ENCODE data around the gene IGSF11. TPM values are rescaled to one million over a fixed set of nuclear protein-coding genes. Genes with fewer than 3 reads are reported as not detected.

The IGSF11 gene
- total RNA-seq, 2 donors from 2014 or later = 3.9 to 6.0 TPM

DNA sequence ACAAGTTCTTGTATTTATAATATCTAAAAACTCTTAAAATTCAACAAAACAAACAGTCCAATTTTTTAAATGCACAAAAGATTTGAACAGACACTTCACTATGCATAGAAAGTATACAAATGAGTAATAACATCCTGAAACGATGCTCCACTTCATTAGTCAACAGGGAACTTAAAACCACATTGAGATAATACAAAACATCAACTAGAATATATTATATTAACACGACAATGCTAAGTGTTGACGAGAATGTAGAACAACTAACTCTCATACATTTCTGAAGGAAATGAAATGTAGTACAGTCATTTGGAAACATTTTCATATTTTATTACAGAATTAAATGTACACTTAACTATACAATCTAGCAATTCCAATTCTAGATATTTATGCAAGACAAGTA lies 93.4 kb downstream of the IGSF11 start:
- DNase-seq = no peak
- TF ChIP-seq, protein P1, sequence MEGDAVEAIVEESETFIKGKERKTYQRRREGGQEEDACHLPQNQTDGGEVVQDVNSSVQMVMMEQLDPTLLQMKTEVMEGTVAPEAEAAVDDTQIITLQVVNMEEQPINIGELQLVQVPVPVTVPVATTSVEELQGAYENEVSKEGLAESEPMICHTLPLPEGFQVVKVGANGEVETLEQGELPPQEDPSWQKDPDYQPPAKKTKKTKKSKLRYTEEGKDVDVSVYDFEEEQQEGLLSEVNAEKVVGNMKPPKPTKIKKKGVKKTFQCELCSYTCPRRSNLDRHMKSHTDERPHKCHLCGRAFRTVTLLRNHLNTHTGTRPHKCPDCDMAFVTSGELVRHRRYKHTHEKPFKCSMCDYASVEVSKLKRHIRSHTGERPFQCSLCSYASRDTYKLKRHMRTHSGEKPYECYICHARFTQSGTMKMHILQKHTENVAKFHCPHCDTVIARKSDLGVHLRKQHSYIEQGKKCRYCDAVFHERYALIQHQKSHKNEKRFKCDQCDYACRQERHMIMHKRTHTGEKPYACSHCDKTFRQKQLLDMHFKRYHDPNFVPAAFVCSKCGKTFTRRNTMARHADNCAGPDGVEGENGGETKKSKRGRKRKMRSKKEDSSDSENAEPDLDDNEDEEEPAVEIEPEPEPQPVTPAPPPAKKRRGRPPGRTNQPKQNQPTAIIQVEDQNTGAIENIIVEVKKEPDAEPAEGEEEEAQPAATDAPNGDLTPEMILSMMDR (conservative IDR thresholded peaks at IDR 0.05) = no peak
- no peak overlapping the region for H3K27ac ChIP-seq (ENCODE audit: low read depth, low read length)
- no peak overlapping the region for H3K27ac Mint-ChIP-seq
- H3K4me3 ChIP-seq (ENCODE audit: low read length) = no peak overlapping the region
- no peaks in the 10 kb centered on the region for H3K27me3 Mint-ChIP-seq (ENCODE audit: insufficient read depth)
- WGBS, 2 experiments (ENCODE audit: insufficient coverage in 1 of 2, insufficient read length in 1 of 2) = 89% methylated on average over 3 of the region's 3 CpGs; no CpG with 5 or more reads in 1 of the 2 experiments
- no peaks in the 10 kb centered on the region for H3K27me3 ChIP-seq (ENCODE audit: control insufficient read depth, insufficient read depth, low read length, poor library complexity, severe bottlenecking)
- peaks cover 13% of the 10 kb centered on the region for H3K4me1 ChIP-seq (ENCODE audit: control insufficient read depth, insufficient read depth, low read length)
- H3K36me3 ChIP-seq (ENCODE audit: control insufficient read depth, insufficient read depth, low read length) = no peaks in the 10 kb centered on the region
- peaks cover 30% of the 10 kb centered on the region for H3K4me1 Mint-ChIP-seq
- H3K9me3 Mint-ChIP-seq = peaks cover 4% of the 10 kb centered on the region
- H3K4me3 Mint-ChIP-seq = no peak overlapping the region
- H3K36me3 Mint-ChIP-seq (ENCODE audit: low read depth) = no peaks in the 10 kb centered on the region
- H3K9me3 ChIP-seq (ENCODE audit: control insufficient read depth, low read length) = peaks cover 8% of the 10 kb centered on the region
- no peak overlapping the region for H3K9ac ChIP-seq (ENCODE audit: extremely low read depth, low read length, poor library complexity, severe bottlenecking)

DNA sequence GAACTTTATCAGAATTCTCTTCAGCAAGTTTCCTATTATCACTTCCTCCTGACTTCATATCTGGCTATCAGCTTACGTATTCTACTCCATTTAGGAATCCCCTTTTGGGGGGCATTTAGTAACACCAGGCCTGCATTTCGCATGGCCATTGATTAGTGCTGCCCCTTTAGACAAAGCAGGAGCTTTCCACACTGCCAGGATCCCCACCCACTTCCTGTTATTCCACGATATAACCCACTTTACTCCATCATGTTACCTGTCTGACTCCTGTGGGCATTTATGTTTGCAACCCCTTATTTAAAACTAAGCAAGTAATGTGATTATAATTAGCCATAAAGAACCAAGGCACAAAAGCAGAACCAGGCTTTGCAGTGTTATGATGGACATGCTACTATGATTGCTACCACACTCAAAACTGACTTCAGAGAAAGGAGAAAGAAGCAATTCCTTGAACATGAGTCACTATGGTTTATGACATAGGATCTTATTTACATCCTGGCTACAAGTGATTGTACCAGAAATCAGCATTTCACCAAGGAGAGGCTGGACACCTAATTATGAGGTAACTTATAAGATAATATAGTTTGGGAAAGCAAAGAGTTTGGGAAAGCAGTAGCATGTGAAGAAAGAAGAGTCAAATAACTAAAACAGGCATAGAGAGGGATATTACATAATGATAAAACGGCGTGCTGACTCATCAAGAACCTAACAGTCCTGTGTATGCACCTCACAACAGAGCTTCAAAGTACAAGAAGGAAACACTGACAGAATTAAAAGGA lies 96.3 kb downstream of the IGSF11 start:
- WGBS, 2 experiments (ENCODE audit: insufficient coverage in 1 of 2, insufficient read length in 1 of 2) = 90 to 92% methylated on average over 4 to 5 of the region's 5 CpGs
- peaks cover 15% of the 10 kb centered on the region for H3K4me1 Mint-ChIP-seq

DNA sequence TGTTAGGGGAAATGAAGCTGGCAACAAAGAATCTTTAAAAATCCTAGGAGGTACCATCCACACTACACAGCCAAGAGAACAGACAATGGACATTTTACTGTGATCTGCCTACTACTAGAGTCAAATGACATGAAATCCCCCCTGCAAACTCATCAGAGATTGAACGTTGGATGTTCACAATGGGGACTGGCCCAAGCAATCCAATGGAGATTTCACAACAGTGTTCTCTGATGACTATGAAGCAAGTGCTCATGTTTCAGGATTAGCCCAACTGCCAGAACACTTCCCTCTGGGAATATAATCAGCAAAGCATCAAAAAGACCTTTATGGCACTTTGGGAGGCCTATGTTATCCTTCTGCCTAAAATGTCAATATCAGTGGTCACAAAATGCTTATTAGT lies 97.8 kb downstream of the IGSF11 start:
- Mint-ChIP-seq H3K36me3 (ENCODE audit: low read depth) (no peaks in the 10 kb centered on the region), H3K4me1 (peaks cover 1% of the 10 kb centered on the region), H3K27ac (no peak overlapping the region), H3K9me3 (peaks cover 4% of the 10 kb centered on the region), H3K4me3 (no peak overlapping the region), H3K27me3 (ENCODE audit: insufficient read depth) (no peaks in the 10 kb centered on the region)
- Histone ChIP-seq H3K27me3 (ENCODE audit: control insufficient read depth, insufficient read depth, low read length, poor library complexity, severe bottlenecking) (no peaks in the 10 kb centered on the region), H3K4me1 (ENCODE audit: control insufficient read depth, insufficient read depth, low read length) (no peaks in the 10 kb centered on the region), H3K36me3 (ENCODE audit: control insufficient read depth, insufficient read depth, low read length) (no peaks in the 10 kb centered on the region), H3K9ac (ENCODE audit: extremely low read depth, low read length, poor library complexity, severe bottlenecking) (no peak overlapping the region), H3K9me3 (ENCODE audit: control insufficient read depth, low read length) (peaks cover 8% of the 10 kb centered on the region), H3K27ac (ENCODE audit: low read depth, low read length) (no peak overlapping the region), H3K4me3 (ENCODE audit: low read length) (no peak overlapping the region)
- WGBS, 2 experiments (ENCODE audit: insufficient coverage in 1 of 2, insufficient read length in 1 of 2) = 50 to 93% methylated on average over 1 of the region's 1 CpG
- TF ChIP-seq, protein P1 (conservative IDR thresholded peaks at IDR 0.05) = no peak
- no peak for DNase-seq

More for the DNA sequence above, 96.3 kb downstream of the IGSF11 start:
- no peak overlapping the region for H3K4me3 ChIP-seq (ENCODE audit: low read length)
- DNase-seq = no peak
- Mint-ChIP-seq H3K27me3 (ENCODE audit: insufficient read depth) (no peaks in the 10 kb centered on the region), H3K27ac (no peak overlapping the region), H3K4me3 (no peak overlapping the region), H3K36me3 (ENCODE audit: low read depth) (no peaks in the 10 kb centered on the region), H3K9me3 (peaks cover 4% of the 10 kb centered on the region)
- TF ChIP-seq, protein P1 (conservative IDR thresholded peaks at IDR 0.05) = no peak
- no peak overlapping the region for H3K9ac ChIP-seq (ENCODE audit: extremely low read depth, low read length, poor library complexity, severe bottlenecking)
- peaks cover 9% of the 10 kb centered on the region for H3K4me1 ChIP-seq (ENCODE audit: control insufficient read depth, insufficient read depth, low read length)
- no peaks in the 10 kb centered on the region for H3K27me3 ChIP-seq (ENCODE audit: control insufficient read depth, insufficient read depth, low read length, poor library complexity, severe bottlenecking)
- no peak overlapping the region for H3K27ac ChIP-seq (ENCODE audit: low read depth, low read length)
- H3K9me3 ChIP-seq (ENCODE audit: control insufficient read depth, low read length) = peaks cover 8% of the 10 kb centered on the region
- H3K36me3 ChIP-seq (ENCODE audit: control insufficient read depth, insufficient read depth, low read length) = no peaks in the 10 kb centered on the region
